Measurements from ENCODE around the gene MAP6.
A peak's percentile ranks its signal among the peaks of the same experiment; 100 is the strongest.

MAP6 gene

DNA sequence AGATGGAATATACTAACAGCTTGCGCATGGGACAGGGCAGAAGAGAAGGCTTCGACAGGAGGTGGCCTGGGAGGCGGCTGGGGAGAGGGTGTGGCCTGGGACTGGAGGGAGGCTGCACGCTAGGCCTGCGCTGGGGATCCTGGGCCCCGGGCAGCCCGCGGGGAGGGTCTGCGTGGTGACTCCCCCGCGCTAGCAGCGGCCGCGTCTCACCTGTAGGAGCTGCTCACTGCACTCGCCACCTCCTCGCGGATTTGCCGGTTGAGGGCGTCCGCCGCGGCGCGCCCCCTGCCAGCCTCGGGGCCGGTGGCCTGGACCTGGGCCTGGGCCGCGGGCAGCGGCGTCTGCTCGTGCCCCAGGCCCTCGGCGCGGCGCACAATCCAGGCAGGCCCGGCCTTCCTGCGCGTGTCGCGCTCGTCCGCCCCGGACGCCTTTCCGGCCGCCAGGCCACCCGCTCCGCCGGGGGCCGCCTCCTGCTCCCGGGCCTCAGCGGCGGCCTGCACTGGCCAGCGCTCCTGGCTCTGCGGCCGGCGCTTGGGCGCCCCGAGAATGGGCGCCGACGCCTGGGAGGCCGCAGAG lies 1.5 kb downstream of the MAP6 start:
- peak in 1 of 3 donors; percentile 3 for DNase-seq (ENCODE audit: low read depth in 3 of 3)

- DNase-seq (ENCODE audit: low read depth in 3 of 3): no peak
These were observed 2.8 kb downstream of the MAP6 start for GRCh38 chr11:75665990-75666389.

DNA sequence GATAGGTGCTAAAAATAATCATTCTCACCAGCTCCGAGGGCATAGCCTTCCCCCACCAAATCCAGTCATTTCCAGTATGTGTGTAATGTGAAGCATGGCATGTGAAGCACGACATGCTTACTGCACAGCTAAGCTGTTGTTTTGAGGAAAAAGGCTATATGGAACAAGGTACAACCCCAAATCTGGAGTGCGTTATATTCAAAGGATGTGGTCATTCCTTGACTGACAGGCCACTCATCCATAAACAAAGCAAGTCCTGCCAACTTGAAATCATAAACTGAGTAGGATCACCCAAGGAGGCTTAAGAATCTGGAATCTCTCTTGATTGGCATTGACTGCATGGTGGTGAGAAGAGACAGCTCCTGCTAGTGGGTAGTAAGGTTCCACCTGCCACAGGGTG lies 3.7 kb downstream of the MAP6 start:
- DNase-seq (ENCODE audit: low read depth in 3 of 3): no peak

DNA sequence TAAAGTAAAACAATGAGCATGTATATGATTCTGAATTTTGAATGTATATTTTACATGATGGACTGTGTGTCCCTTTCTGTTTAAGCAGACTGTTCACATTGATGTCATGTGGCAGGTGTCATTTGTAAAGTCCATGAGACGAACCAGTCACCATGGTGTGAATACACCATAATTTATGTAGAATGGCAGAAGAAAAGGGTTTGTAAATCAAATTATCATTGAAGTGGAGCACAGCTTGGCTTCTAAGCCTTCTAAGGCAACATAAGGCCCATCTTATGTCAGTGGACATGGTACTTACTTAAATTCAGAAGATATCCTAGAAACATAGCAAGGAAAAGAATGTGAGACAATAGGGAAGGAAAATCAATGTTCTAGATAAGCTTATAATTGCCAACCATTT lies 4.4 kb downstream of the MAP6 start:
- DNase-seq (ENCODE audit: low read depth in 3 of 3): no peak

DNA sequence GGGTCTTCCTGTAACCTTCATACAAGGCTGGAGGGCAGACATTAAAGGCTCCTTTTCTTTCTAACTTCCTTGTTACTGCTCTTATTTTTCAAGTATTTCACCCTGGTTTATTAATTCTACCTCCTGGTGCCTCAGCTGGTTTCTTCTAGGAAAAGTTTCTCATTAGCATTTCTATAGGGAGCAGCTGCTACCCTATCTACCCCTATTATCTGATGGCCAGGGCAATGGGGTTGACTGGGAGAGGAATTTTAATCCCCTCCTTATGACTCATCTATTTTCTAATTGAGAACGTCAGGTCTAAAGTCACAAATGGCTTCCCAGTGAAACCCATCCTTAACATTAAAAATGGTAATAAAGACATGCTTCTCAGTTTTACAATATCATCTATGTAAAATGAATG lies 5.0 kb downstream of the MAP6 start:
- DNase-seq (ENCODE audit: low read depth in 3 of 3): no peak

- no peak for DNase-seq (ENCODE audit: low read depth in 3 of 3)
These were observed 9.0 kb downstream of the MAP6 start for GRCh38 chr11:75659836-75660235.

GRCh38 chr11:75656044-75656727 lies 12.7 kb downstream of the MAP6 start:
- no peak for DNase-seq (ENCODE audit: low read depth in 3 of 3)

GRCh38 chr11:75655605-75656004 lies 13.2 kb downstream of the MAP6 start:
- DNase-seq (ENCODE audit: low read depth in 3 of 3): no peak

- no peak for DNase-seq (ENCODE audit: low read depth in 3 of 3)
These were observed 14.5 kb downstream of the MAP6 start for GRCh38 chr11:75654314-75654713.

GRCh38 chr11:75653532-75653931 lies 15.3 kb downstream of the MAP6 start:
- DNase-seq (ENCODE audit: low read depth in 3 of 3): no peak

DNA sequence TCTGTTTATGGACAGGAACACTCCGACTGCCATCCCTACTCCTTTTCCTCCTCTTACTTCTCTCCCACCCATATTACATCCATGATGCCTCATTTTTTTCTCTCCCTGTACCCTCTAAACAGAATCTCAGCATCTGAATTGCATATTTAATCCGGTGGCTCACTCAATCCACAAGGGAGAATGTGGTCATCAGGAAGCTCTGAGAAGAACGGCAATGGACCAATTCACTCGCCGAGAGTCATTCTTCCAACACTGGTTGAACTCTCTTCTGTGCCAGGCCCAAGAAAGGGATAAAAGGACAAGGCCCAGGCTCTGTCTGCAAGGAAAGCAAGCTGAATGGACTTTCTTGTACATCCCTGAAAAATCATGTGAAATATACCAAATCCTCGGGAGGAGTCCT lies 15.9 kb downstream of the MAP6 start:
- no peak for DNase-seq (ENCODE audit: low read depth in 3 of 3)

DNA sequence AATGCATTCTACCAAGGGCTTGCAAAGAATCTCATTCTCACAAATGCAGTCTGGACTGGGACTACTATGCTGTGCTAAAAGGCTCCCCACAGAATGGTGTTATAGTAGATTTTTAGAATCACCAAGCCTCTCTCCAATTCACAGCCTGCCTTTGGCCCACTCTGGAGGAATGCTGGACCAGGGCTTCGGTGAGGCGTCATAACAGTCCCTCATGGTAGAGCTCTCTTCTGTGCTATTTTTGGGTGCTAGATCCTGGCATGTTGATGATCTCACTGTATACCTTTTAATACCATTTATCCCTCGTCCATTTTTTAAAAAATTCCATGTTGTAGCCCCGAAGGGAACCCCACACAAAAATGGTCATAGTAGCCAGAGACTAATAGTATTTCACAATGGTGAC lies 17.6 kb downstream of the MAP6 start:
- no peak for DNase-seq (ENCODE audit: low read depth in 3 of 3)

- no peak for DNase-seq (ENCODE audit: low read depth in 3 of 3)
These were observed 18.6 kb downstream of the MAP6 start for GRCh38 chr11:75650167-75650723.

DNA sequence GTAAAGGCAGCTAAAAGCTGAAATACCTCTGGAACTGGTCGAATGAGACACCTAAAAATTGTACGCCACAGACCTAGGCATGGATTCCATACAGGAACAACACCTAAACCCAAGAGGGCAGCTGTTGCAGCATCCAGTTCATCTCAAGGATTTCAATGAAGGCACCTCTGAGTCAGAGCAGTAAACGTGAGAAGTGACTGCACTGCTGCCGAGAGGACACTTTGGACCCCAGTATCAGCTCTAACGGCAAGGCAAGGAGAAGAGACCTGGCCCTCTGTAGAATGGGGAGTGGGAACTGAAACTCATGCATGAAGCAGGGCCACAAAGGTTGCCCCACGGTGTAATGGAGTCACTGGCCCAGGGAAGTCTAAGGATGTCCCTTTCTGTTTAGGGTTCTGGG lies 23.9 kb downstream of the MAP6 start:
- DNase-seq (ENCODE audit: low read depth in 3 of 3): no peak

DNA sequence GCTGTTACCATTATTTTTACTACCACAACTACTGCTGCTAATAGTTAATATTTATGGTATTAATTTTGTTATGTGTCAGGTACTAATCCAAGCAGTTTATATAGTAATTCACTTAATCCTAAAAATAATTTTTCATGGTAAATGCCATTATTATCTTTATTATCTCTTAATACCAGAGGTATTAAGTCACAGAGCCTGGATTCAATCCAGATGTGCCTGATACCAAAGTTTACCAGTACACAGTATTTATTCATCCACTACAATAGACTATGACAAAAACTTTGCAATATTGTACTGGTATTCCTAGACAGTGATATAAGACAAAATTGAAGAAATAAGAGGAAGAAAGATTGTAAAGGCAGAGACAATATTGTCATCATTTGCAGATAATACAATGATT lies 24.5 kb downstream of the MAP6 start:
- DNase-seq (ENCODE audit: low read depth in 3 of 3): no peak

GRCh38 chr11:75642402-75643113 lies 26.3 kb downstream of the MAP6 start:
- no peak for DNase-seq (ENCODE audit: low read depth in 3 of 3)

DNA sequence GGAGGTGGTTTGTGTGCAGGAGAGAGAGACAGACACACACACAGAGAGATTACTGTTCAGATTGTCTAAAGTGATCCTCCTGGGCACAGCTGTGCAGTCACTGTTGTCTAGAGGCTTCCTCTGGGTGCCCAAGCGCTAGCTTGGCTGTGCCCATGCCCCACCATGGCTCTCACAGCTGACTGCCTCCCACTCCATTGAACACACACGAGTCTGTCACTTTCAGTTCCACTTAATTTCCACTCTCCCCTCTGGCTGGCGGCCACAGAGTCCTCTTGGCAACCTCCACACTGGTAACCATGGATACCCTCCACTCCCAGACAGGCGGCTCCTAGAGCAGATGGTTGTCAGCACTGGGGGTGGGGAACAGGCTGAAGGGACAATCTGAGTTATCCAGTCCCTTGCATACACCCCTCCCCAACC lies 29.1 kb downstream of the MAP6 start:
- DNase-seq (ENCODE audit: low read depth in 3 of 3): no peak

DNA sequence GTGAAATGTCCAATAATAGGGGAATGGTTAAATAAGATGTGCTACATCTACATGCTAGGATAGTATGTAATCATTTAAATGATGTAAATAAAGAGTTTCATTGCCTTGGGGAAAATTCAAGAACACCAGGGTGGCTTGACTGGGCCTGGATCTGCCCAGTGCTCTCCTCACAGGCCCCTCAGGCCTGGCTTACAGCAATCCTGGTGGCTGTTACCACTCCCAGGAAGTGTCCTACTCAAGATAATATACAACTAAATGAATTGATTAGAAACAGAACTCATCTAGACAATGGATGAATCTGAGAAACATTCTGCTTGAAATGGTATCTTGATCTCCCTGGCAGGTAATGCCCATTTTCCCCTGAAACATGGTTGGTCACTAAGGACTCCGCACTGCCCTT lies 30.8 kb downstream of the MAP6 start:
- DNase-seq (ENCODE audit: low read depth in 3 of 3): no peak

GRCh38 chr11:75635066-75635862 lies 33.6 kb downstream of the MAP6 start:
- DNase-seq (ENCODE audit: low read depth in 3 of 3): no peak

DNA sequence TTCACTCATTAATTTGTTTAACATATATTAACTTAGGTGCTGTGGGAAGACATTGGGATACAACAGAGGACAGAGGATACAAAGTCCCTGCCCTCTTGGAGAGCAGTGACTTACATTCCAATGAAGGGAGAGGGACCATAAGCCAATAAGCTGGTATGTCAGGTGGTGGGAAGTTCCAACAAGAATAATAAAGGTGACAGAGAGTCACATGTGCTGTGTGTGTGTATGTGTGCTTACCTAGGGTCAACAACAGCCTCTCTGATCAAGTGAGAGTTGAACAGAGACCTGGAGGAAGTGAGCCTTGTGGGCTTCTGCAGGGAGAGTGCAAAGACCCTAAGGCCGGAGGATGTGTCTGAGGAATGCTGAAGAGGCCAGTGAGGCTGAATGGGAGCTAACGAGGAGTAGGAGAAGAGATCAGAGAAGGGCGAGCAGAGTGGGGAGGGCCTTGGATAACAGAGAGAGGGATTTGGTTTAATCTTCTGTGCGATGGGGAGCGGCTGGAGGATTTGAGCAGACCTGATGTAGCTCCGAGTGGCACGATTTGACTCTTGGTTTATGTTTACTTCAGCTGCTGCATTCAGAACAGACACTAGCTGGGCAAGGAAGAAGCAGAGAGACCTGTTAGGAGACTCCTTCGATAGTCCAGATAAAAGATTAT lies 35.3 kb downstream of the MAP6 start:
- no peak for DNase-seq (ENCODE audit: low read depth in 3 of 3)

- DNase-seq (ENCODE audit: low read depth in 3 of 3): no peak
These were observed 35.9 kb downstream of the MAP6 start for GRCh38 chr11:75632962-75633361.

DNA sequence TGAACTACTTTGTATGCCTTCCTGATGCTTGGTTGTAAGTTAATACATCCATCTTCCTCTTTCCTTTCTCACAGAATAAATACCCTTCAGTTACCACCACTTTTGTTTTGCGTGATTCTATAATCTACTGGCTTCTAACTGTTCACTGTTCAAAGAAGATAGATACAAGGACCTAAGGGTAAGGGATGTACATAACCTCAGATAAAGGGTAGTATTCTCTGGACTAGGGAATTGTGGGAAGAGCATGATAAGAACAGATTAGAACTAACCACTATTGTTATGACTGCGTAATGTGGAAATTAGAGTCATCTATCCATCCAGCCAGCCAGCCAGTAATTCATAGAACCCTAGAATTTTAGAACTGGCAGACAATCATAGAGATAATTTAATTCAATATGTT lies 36.4 kb downstream of the MAP6 start:
- no peak for DNase-seq (ENCODE audit: low read depth in 3 of 3)
